Stimulated activated CD4-positive, alpha-beta T cell treated with anti-CD3 and anti-CD28 coated beads, Interleukin-12 subunit alpha, Interleukin-12 subunit beta, amount 100 ng/mL, for 24 hours (primary cell): Measurements from ENCODE around the gene CYTH1.

Experiments
- DNase-seq, 2 experiments: peaks; one replicate each; pipeline ENCODE4 v3.0.0-alpha.2; 2020; ENCODE audit warnings: low read depth in 2 of 2

Gene CYTH1

GRCh38 chr17:78670850-78671725, 111.0 kb downstream of the CYTH1 start:
- DNase-seq: no peak

DNA sequence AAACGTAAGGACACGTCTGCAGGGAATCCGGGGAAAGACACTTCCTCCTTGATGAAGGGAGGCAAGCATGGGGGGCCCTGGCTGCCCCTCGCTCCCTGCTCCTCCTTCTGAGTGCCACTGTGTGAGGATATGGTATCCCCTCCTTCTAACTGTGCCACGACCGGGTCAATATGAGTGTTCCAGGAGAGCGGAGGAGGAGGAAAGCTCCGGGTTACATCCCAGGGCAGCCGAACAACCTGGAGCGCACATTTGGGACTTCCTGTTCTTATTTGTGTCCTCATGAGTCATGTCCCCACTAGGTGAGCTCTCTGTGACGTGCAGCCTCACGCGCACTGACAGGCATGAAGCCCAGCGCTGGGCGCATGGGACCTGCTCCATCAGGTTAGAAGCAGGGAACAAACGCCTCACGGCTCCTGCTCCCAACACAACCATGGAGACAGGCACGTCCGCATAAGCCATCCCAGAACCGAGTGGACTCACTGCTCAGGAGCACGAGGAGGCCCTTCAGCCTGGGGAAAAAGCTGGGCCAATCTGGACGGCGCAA, 112.0 kb downstream of the CYTH1 start:
- DNase-seq: no peak

GRCh38 chr17:78669256-78669974, 112.7 kb downstream of the CYTH1 start:
- DNase-seq: no peak

DNA sequence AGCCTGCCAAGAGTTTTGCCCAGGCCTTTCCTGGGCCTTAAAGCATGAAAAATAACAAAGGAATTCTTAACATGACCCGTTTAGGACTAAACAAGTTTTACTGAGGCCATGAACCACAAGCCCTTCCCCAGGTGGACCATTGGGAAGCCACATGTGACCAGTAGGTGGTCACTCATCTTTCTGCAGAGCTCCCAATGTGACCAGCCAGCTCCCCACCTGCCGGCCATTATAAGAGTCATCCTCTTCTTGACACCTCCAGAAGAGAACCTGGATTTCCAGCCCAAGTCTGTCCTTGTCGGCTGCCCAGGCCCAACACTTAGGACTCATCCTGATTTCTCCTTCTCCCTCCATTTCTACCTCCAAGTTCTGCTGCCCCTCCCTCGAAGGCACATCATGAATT, 113.2 kb downstream of the CYTH1 start:
- DNase-seq: no peak

DNA sequence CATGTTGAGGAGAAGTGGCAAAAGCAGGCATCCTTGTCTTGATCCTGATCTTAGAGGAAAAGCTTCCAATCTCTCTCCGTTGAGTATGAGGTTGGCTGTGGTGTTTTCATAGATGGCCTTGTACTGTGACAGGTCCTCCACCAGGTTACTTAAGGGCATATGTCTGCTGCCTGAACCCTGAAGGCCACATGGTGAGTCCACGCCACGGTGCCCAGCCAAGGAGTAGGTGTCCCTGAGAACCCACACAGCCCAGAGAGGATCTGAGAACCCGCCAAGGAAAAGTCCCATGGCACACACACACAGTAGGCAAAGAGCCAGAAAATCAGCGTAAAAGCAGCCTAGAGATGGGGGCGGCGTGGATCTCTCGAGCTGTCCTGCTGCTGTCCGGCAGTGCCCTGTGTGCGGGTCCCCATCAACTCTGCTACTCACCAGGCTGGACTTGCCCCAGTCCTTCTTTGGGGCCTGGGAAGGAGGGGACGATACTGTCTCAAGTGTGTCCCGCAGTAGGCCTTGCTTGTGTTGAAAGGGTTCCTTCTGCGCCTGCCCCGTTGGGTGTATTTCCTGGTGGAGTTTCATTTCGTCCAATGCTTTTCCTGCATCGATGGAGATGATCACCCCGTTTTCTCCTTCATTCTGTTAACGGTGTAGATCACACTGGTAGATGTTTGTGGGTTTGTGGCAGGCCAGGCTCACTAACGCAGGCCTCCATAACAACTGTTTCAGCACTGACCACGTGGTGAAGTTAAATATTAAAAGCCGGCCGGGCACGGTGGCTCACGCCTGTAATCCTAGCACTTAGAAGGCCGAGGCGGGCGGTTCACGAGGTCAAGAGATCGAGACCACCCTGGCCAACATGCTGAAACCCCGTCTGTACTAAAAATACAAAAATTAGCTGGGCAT, 114.1 kb downstream of the CYTH1 start:
- no peak for DNase-seq

- DNase-seq: no peak
These were observed 115.0 kb downstream of the CYTH1 start for GRCh38 chr17:78667091-78667490.

- DNase-seq: peak in 1 of 2 experiments; percentile 33
These were observed 115.8 kb downstream of the CYTH1 start for GRCh38 chr17:78665952-78666920.

- DNase-seq: no peak
These were observed 116.6 kb downstream of the CYTH1 start for GRCh38 chr17:78665387-78665951.

GRCh38 chr17:78664476-78665386, 117.3 kb downstream of the CYTH1 start:
- no peak for DNase-seq

DNA sequence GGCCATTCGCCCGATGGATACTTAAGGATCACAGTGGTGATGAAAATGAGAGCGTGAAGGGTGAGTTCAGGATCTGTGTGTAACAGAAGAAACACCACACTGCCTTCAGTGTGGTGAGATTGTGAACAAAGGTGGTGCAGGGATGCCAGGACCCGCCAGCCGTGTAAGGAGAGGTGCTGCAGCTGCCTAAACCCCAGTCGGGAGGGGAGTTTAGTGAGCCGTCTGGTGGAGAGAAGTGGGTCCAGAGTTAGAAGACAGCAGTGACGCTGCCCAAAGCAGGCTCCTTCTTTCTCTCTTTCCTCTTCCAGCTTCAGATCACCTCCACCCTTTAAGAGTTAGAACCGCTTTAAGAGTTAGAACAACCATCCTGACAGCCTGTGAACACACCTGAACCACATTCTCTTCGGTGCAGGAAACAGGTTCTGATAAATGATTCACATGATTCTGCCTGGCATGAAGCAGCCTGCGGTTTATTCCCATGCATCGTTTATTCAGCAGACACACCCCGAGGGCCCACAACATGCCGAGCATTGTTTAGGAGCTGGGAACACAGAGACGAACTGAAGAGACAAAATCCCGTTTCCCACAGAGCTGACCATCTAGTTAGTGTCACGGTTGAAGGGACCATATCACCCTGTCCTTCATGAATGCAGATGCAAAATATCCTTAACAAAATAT, 120.8 kb downstream of the CYTH1 start:
- DNase-seq: no peak

DNA sequence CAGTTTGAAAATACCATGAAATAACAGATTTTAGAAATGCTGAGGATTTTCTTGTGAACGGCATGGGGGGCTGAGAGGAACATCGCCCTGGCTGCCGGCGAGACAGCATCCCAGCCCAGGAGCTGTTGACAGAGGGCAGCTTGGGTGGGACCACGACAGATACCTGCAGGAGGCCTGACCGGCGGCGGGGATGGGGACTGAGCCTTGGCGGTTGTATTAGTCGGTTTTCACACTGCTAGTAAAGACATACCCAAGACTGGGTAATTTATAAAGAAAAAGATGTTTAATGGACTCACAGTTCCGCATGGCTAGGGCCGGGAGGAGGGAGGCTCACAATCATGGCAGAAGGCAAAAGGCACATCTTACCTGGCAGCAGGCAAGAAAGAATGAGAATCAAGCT, 122.5 kb downstream of the CYTH1 start:
- no peak for DNase-seq

DNA sequence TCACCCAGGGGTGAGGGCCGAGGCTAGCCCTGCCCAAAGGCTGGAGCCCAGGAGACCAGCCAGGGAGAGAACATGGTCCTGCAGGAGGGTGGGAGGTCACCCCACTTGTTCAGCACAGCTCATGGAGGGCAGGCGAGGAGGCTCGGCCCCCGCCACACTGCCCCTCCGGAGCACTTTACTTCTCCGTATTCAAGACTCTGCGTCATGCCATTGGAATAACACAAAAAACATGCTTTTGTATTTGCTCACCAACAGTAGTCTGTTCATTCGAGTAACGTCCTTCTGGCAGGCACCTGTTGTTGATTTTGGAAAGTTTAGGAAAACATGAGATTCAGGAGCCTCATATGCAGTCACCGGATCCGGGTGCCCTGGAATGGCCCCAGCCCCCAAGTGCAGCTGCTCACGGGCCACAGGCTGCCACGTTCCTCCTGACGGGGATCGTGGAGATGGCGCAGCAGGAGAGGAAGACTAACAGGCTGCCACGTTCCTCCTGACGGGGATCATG, 123.7 kb downstream of the CYTH1 start:
- DNase-seq: no peak

DNA sequence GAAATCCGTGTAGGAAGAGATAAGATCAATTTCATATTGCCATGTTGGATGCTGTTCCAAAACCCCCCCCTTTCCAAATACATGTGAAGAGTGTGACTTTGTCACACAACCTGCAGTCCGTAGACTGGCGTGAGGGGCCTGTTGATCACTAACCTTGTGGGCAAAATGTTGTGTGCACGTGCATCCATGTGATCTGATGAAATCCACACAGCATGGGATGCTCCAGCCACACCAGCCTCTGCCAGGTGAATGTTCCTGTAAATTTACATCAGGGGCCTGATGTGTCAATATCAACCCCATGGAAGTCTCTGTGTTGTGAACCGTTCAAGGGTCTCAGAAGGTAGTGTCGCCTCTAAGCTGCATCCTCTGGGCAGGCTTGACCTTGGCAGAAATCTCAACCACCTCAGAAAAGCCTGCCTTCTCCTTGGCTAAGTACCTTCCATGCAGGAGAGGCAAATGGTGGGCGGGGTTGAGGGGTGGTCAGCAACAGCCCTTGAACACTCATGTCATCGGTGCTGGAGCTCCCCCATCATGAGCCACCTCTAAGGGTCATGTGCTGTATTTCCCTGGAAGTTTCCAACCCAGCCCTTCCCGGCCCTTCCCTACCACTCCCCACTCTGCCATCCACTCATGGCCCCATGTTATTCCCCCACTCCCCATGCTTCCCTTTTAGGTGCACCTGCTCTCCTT, 126.7 kb downstream of the CYTH1 start:
- DNase-seq: no peak

- no peak for DNase-seq
These were observed 127.7 kb downstream of the CYTH1 start for GRCh38 chr17:78654325-78654724.

DNA sequence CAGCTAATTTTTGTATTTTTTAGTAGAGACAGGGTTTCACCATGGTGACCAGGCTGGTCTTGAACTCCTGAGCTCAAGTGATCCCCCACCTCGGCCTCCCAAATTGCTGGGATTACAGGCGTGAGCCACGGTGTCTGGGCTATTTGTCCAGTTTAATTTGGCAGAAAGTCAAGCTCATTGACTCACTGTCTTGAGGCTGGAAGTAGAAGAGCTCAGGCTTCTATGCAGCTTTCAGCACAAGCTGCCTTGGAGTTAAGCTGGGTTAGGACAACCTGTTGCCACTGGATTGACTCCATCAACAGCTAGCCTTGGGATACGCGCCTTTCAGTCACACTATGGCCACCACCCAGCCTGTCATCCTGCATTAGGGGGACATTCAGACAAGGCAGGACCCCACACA, 128.7 kb downstream of the CYTH1 start:
- no peak for DNase-seq

DNA sequence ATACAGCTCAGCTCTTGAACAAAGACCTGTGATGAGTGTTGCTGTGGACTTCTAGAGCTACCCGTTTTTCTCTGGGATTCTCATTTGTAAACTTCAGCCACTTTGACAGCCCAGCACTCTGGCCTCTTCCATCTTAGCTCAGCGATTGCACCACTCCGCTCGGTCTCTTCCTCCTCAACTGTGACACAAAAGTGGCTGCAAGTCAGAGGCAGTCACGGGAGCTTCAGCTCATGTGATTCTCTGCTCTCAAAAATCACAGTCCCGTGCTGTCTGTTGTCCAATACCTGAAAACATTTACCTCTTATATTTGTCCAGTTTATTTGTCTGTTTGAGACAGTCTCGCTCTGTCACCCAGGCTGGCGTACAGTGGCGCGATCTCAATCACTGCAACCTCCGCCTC, 129.2 kb downstream of the CYTH1 start:
- DNase-seq: no peak

DNA sequence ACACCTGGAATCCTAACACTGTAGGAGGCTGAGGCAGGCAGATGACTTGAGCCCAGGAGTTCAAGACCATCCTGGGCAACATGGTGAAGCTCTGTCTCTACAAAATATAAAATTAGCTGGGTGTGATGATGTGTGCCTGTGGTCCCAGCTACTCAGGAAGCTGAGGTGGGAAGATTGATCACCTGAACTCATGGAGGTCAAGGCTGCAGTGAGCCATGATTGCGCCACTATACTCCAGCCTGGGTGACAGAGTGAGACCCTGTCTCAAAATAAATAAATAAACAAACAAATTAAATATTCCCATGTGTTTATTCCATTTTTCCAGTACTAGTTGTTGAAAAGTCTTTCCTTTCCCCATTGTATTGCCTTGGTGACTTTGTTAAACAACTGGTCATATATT, 130.0 kb downstream of the CYTH1 start:
- no peak for DNase-seq

DNA sequence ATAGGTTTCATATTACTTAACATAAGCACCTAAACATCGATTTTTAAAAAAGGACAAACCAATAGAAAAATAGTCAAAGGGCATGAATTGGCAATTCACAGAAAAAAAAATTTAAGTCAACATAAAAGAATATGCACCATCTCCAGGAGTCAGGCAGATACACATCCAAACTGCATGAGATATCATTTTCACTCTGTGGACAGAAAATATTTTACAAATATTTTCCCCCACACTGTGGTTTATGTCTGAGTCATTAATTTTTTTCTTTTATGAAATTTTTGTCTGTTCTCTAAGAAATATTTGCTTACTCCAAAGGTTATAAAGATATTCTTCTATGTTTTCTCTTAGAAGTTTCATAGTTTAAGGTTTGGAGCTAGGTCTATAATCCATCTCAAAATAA, 130.5 kb downstream of the CYTH1 start:
- DNase-seq: no peak
